CD4-positive, alpha-beta T cell treated with Interferon alpha-2 for 1 hour (primary cell): ENCODE results near the gene COL8A2.

ENCODE experiments used
- DNase-seq, 2 donors: peaks; one replicate each; pipeline ENCODE4 v3.0.0-alpha.2; 2020 to 2022

Gene COL8A2

DNA sequence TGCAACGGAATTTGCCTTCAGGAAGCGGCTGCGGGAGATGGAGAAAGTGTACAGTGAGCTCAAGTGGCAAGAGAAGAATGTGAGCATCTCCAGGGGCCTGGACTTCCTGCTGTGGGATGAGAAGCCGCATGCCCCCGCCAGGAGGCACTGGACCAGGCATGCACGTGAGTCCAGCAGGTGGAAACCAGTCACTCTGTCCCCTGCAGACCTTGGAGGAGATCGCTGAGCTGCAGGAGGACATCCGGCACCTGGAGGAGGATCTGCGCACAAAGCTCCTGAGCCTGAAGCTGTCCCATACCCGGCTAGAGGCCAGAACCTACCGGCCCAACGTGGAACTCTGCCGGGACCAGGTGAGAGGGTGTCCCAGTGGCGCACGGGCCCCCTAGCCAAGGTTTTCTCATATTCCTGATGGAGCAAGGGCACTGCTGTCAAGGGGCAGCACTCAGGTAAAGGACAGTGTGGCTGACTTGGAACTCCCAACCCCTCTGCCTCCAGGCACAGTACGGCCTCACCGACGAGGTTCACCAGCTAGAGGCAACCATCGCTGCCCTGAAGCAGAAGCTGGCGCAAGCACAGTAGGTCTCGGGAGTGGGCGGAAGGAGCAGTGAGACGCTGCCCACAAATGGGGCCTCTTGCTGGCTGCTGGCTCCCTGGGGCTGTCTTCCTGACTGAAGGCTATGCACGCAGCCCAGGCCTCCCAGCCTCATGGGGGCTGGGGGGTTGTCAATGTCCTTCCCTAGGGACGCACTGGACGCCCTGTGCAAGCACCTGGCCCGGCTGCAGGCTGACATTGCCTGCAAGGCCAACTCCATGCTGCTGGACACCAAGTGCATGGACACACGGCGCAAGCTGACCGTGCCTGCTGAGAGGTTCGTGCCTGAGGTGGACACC is 37.5 kb downstream of the COL8A2 start:
- DNase-seq = no peak

DNA sequence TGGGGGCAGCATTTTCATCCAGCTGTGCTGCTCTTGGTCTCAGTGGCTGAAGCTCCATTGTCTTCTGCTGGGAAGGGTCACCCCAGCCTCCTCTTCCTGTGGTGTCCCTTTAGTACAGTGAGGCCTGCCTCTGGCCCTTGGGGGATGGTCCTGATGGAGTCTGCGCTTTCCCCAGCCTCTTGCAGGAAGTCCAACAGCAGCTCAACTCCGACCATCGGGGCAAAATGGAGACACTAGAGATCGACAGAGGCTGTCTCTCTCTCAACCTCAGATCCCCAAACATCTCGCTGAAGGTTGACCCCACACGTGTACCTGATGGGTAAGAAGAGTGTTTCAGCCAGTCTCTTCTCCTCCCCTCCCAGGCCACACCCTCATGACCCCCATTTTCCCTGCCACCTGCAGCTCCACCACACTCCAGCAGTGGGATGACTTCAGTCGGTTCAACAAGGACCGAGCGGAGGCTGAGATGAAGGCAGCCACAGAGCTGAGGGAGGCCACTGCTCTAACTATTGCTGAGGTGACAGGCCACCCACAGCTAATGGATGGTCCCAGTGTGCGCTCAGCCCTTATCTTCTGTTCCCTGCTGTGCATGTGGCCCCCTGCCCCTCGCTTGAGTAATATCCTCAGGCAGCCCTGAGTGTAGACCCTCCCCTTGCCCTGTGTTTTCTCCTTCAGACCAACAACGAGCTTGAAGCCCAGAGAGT is 38.3 kb downstream of the COL8A2 start:
- DNase-seq = no peak

DNA sequence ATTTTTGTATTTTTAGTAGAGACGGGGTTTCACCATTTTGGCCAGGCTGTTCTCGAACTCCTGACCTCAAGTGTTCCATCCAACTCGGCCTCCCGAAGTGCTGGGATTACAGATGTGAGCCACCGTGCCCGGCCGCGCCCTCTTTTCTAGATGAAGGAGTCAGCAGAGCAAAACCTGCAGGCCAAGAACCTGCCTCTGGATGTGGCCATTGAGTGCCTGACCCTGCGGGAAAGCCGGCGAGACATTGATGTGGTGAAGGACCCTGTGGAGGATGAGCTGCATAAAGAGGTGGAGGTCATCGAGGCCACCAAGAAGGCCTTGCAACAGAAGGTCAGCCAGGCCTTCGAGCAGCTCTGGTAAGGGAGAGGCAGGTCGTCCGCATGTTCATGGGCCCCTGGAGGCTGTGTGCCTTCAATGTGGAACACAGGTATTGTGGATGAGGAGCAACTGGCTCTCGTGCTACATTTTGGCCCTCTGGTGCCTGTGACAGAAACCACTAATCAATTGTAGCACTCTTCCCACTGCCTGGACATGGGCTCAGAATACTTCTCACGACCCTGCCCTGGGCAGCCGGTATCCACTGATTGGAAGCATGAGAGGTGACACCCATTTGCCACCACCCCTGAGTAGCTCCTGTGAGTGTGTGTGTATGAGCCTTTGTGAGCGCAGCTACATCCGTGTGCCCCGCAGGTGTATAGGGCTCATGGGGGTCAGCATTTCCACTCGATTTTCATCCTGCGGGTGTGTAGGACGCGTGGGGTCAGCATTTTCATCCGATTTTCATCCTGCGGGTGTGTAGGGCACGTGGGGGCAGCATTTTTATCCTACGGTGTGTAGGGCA is 39.1 kb downstream of the COL8A2 start:
- DNase-seq = no peak

DNA sequence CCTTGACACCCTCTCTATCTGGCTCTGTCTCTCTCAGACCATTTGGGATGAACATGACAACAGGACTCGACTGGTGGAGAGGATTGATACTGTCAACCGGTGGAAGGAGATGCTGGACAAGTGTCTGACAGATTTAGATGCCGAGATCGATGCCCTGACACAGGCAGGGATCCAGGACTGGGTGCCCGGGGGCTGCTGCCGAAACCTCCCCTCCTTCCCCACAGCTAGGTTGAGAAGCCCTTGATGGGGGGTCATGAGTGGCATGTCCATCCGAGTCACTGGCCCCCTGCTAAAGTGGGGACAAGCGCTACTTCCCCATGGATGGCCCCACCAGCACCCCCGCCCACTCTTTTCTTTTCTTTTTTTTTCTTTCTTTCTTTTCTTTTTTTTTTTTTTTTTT is 39.9 kb downstream of the COL8A2 start:
- no peak for DNase-seq

DNA sequence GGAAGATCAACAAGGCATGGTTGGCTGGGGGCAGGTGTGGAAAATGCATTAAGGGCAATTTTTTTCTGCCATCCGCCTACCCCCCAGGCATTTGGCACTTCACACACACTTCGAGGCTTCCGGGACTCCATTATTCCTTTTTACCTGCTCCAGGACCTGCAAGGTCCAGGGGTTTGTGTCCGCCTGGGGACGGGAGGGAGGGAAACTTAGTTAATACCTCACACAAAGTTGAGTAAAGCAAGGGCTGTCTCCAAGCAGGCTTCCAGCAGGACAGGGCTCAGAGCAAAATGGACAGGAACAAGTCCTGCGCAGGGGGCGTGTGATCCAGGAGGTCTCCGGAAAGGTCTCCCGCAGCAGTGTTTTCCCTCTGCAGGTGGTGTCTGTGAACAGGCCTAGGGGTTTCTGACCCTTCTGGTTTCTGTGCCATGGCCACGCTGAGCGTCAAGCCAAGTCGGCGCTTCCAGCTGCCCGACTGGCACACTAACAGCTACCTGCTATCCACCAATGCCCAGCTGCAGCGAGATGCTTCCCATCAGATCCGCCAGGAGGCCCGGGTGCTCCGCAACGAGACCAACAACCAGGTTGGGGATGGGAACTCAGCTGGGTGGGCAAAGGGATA is 40.4 kb downstream of the COL8A2 start:
- no peak for DNase-seq

DNA sequence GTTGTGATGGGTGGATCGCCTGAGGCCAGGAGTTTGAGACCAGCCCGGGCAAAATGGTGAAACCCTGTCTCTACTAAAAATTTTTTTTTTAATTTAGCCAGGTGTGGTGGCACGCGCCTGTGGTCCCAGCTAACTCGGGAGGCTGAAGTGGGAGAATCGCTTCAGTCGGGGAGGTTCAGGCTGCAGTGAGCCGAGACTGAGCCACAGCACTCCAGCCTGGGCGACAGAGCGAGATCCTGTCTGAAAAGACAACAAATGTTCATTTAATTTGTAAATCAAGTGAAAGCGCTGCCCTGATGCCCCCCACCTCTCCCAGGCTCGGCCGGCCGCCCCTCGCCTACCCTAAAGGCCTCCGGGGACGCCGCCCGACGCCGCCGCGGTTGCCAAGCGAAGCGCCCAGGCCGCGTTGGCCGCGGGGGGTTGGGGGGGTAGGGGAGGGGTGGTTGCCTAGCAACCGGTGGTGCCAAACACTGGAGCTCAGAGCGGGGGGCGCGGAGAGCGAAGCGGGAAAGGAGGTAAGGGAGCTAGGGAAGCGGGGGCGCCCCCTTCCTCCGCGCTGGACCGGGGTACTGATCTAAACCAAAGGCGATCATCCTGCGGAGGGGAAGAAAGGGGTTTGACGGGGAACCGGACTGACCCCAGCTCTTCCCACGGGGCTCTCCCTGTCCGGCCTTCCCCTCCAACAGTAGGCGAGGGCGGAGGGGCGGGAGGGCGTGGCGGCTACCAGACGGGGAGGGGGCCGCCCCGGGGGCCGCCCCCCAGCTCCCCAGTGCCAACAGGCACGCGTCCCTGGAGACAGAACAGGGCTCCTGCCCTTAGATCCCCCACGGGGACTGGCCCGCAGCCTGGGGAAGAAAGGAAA is 41.2 kb downstream of the COL8A2 start, which contains the start of gene TEKT2:
Gene TEKT2, plus strand, starts transcription at position 460 of the 862 bp plus-strand sequence. CDS start 828 bp downstream, outside the sequence.
- DNase-seq = peak; percentile 12 to 19

DNA sequence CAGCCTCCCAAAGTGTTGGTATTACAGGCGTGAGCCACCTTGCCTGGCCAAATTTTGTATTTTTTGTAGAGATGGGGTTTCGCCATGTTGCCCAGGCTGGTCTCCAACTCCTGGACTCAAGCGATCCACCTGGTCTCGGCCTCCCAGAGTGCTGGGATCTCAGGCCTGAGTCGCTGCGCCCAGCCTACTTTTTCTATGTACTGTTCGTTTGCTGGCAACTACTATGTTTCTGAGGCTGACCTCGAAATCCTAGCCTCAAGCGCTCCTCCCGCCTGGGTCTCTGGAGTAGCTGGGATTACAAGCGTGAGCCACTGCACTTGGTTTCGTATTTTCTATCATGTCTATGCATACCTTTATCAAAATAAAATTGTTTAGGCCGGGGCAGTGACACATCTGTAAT is 41.8 kb downstream of the COL8A2 start:
- DNase-seq = no peak

DNA sequence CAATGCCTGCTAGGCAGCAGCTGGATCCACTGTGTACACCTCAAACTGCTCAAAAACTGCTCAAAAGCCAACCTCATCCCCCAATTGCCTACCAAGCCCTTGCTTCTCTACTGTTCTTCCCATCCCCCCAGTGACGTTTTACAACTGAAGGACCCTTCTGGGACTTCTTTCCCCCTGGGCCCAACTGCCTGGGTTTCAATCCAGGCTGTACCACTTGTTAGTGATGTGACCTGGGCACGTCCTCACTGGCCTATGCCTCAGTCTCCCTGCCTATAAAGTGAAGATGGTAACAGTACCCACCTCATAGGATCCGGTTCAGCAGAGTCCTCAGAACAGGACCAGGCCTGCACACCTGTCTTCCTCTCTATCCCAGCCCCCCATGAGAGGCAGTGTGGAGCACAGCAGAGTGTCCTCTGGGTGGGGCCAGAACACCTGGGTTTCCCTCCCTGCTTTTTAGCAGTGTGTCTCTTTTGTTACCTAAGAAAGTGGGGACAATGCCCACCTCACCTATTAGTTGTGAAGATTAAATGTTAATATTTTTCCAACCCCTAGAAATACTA is 43.0 kb downstream of the COL8A2 start:
- DNase-seq = no peak

DNA sequence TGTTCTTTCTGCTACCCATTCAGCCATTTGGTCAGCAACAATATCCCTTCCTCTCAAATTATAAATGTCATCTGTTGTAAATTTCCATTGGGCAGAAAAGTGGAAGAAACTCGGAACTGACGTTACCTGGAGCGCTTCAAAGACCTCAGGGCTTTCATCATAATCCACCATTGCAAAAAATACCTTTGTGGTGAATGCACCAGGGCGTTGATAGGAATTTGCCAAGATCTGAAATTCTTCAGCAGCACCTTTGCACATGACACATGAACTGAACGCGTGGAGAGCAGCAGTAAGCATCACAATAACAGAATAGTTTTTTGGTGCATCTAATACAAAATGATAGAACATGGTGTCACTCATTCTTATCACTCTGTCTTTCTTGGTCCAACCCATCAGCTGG is 44.2 kb downstream of the COL8A2 start:
- no peak for DNase-seq

DNA sequence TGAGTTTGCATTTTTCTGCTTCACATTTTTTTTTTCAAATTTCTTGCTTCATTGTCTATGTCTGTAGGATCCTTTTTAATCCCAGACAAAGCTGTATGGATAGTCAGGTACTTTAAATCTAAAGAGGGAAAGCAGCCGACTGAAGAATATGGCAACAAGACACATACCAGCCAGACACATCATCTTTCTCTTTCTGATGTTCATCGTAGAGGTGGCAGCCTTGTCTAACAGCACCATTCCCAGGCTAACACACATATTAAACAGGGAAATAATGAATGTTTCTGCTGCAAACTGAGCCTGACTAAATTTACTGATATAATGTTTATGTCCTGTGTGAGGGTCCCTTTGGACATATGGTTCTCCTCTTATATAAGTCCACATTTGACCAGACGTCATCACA is 44.8 kb downstream of the COL8A2 start:
- DNase-seq = no peak

DNA sequence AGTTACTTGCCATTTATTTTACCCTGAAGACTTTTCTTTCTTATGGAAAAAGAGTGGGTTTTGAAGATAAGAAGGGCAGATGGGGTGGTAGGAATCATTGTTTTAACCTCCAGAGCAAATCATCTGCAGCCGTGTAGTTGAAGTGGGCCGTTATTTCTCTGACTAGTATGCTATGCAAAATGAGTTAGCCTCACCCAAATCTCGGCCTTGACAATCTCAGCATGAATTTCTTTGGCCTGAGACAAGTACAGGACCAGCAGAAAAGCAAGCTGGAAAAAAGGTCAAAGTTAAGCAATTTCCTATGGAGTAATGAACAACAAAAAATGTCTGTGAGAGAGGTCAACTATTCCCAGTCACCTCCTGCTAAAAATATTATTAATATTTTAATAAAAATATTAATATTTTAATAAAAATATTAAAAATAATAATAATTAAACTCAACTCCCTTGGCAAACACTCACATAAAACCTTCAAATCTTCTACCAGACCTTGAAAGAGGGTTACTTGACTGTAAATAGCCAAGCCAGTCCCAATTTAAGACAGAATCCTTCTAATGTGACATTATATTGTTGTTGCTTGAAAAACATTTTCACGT is 47.9 kb downstream of the COL8A2 start:
- no peak for DNase-seq

DNA sequence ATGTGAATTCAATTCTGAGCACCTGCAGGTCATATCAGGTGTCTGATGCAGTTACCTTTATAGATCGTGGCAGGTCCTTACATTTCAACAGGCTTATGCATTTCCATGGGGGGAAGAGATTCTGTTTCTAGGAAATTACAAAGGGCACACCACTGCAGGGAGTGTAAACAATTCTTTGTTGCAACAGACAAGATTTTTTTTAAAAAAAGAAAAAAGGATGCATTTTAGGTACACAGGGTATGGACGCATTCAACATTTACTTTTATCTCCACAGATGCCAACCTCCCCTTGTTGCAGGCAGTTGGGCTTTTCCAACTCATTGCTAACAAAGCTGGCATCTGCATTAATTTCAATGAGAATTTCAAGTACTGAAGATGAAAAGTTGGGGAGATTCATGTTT is 54.7 kb downstream of the COL8A2 start:
- DNase-seq = no peak

DNA sequence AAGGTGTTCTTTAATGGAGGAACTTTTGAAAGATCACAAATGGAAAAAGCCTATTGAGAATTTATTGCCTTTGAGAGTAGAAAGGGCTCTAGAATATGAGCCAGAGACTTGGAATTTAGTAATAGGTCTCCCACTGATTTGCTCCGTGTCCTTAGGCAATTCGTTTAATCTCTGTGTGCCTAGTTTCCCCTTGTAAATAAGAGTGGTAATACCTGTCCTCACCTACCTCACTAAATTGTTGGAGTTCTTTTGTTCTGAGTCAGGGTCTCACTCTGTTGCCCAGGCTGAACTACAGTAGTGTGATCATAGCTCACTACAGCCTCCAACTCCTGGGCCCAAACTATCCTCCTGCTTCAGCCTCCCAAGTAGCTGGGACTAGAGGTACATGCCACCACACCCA is 56.2 kb downstream of the COL8A2 start:
- no peak for DNase-seq

DNA sequence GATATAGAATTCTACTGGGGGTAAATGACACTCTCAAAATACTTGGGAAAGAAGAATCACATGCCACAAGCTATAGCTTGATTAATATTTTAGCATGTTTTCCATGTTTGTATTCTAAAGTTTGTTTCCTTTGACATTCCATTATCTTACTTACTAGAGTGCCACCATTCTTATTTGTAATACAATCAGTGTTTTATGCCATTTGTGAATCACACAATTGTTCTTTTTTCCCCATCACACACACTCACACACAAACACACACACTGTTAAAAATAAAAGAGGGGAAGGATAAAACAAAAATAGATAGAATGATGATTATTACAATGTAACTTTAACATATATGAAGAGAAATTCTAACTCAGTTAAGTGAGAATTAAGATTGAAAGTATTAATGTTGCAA is 57.2 kb downstream of the COL8A2 start:
- DNase-seq = no peak

DNA sequence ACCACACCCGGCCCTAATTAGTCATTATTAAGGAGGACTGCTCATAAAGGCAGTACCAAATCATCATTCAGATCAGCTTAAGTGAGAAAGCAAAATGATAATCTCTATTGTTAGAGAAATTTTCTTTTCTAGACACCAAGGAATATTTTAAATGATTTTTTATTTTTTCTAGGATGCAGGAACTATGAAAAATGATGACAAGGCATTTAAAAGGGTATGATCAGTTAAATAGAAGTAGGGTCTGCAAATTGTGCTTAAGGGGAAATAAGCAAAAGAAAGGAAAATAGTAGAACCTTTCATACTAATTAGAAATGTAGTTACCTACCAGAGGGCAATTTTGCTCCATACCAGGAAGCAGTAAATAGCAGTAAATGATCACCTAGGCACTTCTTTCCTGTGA is 62.7 kb downstream of the COL8A2 start:
- DNase-seq = no peak

DNA sequence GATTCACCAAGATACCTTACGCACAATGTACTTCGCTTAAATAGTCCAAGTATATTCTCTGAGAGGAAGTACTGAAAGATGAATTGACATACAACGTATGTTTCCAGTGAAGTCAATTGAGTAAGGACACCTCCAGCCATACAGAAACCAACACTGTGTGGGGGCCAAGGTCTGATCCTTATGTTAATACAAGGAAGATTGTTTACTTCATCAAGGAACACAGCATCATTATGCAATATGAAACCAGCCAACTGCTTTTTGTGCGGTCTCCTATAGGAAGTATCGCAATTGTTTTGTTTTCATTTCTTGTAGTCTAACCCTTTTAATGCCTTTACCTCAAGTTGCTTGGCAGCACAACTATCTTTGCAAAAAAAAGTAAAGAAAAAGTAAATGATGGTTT is 69.3 kb downstream of the COL8A2 start:
- no peak for DNase-seq

DNA sequence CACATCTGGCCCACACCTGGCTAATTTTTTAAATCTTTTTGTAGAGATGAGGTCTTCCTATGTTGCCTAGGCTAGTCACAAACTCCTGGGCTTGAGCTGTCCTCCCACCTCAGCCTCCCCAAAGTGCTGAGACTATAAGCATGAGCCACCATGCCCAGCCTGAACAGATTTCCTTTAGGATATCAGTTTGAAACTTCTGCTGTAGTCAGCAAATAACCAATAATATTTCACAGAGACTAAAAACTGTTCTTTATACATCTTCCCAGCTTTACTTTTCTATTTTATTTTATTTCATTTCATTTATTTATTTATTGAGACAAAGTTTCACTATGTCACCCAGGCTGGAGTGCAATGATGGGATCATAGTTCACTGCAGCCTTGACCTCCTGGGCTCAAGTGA is 71.0 kb downstream of the COL8A2 start:
- no peak for DNase-seq

DNA sequence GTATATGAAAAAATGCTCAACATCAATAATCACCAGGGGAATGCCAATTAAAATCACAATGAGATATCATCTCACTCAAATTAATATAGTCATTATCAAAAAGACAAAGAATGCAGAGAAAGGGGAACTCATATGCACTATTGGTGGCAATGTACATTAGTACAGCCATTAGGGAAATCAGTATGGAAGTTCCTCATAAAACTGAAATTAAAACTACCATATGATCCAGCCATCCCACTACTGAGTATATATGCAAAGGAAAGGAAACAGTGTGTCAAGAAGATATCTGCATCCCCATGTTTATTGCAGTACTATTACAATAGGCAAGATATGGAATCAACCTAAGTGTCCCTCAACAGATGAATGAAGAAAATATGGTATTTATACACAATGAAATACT is 73.2 kb downstream of the COL8A2 start:
- no peak for DNase-seq
